Mammary epithelial cell (primary cell): ENCODE data around the gene CTTNBP2NL.
"Not testable (repeated sequence)": the region's sequence is repeated elsewhere in the genome, so short reads cannot be mapped to it uniquely, and the experiment has no call there.

Experiments
- EZH2 ChIP-seq: IDR thresholded peaks from 2 replicates; pipeline ENCODE4 v1.6.1; 2012; ENCODE audit warnings: low read length, inconsistent platforms, borderline replicate concordance
- TF ChIP-seq, protein P1 (sequence below), 2 donors: IDR thresholded peaks in 1 of 2; conservative IDR thresholded peaks in 1 of 2; 2 replicates each; pipeline ENCODE4 v1.5.1; 2011 to 2012; ENCODE audit warnings: inconsistent platforms in 2 of 2, low read length in 2 of 2, mild to moderate bottlenecking in 2 of 2, control low read depth in 1 of 2, low read depth in 1 of 2; ENCODE audit not compliant: insufficient read depth in 1 of 2; ENCODE audit errors: extremely low read depth in 1 of 2

GRCh38 chr1:112470324-112470723, 74.3 kb downstream of the CTTNBP2NL start:
- TF ChIP-seq, protein P1, sequence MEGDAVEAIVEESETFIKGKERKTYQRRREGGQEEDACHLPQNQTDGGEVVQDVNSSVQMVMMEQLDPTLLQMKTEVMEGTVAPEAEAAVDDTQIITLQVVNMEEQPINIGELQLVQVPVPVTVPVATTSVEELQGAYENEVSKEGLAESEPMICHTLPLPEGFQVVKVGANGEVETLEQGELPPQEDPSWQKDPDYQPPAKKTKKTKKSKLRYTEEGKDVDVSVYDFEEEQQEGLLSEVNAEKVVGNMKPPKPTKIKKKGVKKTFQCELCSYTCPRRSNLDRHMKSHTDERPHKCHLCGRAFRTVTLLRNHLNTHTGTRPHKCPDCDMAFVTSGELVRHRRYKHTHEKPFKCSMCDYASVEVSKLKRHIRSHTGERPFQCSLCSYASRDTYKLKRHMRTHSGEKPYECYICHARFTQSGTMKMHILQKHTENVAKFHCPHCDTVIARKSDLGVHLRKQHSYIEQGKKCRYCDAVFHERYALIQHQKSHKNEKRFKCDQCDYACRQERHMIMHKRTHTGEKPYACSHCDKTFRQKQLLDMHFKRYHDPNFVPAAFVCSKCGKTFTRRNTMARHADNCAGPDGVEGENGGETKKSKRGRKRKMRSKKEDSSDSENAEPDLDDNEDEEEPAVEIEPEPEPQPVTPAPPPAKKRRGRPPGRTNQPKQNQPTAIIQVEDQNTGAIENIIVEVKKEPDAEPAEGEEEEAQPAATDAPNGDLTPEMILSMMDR (conservative IDR thresholded peaks at IDR 0.05 in 1 of 2, IDR thresholded peaks at IDR 0.05 in 1 of 2; ENCODE audit: extremely low read depth in 1 of 2, insufficient read depth in 1 of 2, low read depth in 1 of 2, low read length in 2 of 2): not testable (repeated sequence)
- not testable (repeated sequence) for TF ChIP-seq EZH2
